Stimulated activated CD4-positive, alpha-beta T cell treated with anti-CD3 and anti-CD28 coated beads, Interleukin-1b, Interleukin-23, amount 100 ng/mL, for 48 hours (primary cell): ENCODE measurements around the gene SYNJ1.
"Not testable (repeated sequence)": the region's sequence is repeated elsewhere in the genome, so short reads cannot be mapped to it uniquely, and the experiment has no call there.

Experiments used
- DNase-seq: peaks from one replicate; pipeline ENCODE4 v3.0.0-alpha.2; 2020

SYNJ1 gene

GRCh38 chr21:32611471-32611997, 116.3 kb downstream of the SYNJ1 start:
- DNase-seq = peak; percentile 33

- not testable (repeated sequence) for DNase-seq
Measured at GRCh38 chr21:32610940-32611339, 116.9 kb downstream of the SYNJ1 start.

GRCh38 chr21:32608851-32609250, 119.0 kb downstream of the SYNJ1 start:
- DNase-seq = no peak

- no peak for DNase-seq
Measured at GRCh38 chr21:32605469-32605868, 122.3 kb downstream of the SYNJ1 start.

- DNase-seq = no peak
Measured at GRCh38 chr21:32604464-32604863, 123.3 kb downstream of the SYNJ1 start.

GRCh38 chr21:32603131-32603530, 124.7 kb downstream of the SYNJ1 start:
- no peak for DNase-seq

GRCh38 chr21:32602099-32602498, 125.7 kb downstream of the SYNJ1 start:
- no peak for DNase-seq

- DNase-seq = no peak
Measured at GRCh38 chr21:32599526-32599925, 128.3 kb downstream of the SYNJ1 start.

- DNase-seq = no peak
Measured at GRCh38 chr21:32599091-32599490, 128.7 kb downstream of the SYNJ1 start.

- no peak for DNase-seq
Measured at GRCh38 chr21:32597205-32597604, 130.6 kb downstream of the SYNJ1 start.

- DNase-seq = no peak
Measured at GRCh38 chr21:32595431-32595830, 132.4 kb downstream of the SYNJ1 start.

- no peak for DNase-seq
Measured at GRCh38 chr21:32593690-32594089, 134.1 kb downstream of the SYNJ1 start.

- DNase-seq = no peak
Measured at GRCh38 chr21:32592929-32593502, 134.8 kb downstream of the SYNJ1 start.

GRCh38 chr21:32590130-32590529, 137.7 kb downstream of the SYNJ1 start:
- DNase-seq = no peak

- no peak for DNase-seq
Measured at GRCh38 chr21:32587651-32588050, 140.2 kb downstream of the SYNJ1 start.

- DNase-seq = no peak
Measured at GRCh38 chr21:32587120-32587519, 140.7 kb downstream of the SYNJ1 start.

- no peak for DNase-seq
Measured at GRCh38 chr21:32585970-32586369, 141.8 kb downstream of the SYNJ1 start.

- DNase-seq = no peak
Measured at GRCh38 chr21:32585042-32585710, 142.6 kb downstream of the SYNJ1 start, which contains the start of gene TCP10L. Gene TCP10L, minus strand, starts transcription at chr21:32585523. Its CDS starts 1,219 bp downstream, at chr21:32584304.

GRCh38 chr21:32584472-32584871, 143.3 kb downstream of the SYNJ1 start:
- no peak for DNase-seq

- DNase-seq = no peak
Measured at GRCh38 chr21:32581732-32582131, 146.1 kb downstream of the SYNJ1 start.

- no peak for DNase-seq
Measured at GRCh38 chr21:32580949-32581348, 146.9 kb downstream of the SYNJ1 start.
